Loucy (cell line): ENCODE data around the gene BTBD9.

ENCODE experiments used
- H2AFZ ChIP-seq: fragments of 200-600 bp; sonication (generic); 2 replicates; pipeline ENCODE4 v1.6.0; 2016; ENCODE audit warnings: antibody characterized with exemption, mild to moderate bottlenecking, low read length, moderate library complexity
- H3F3A ChIP-seq: fragments of 200-600 bp; 2 replicates; pipeline ENCODE4 v1.6.0; 2016; ENCODE audit warnings: antibody characterized with exemption, low read depth, mild to moderate bottlenecking
- H3K27me3 ChIP-seq: fragments of 200-600 bp; sonication (generic); 2 replicates; pipeline ENCODE4 v1.6.1; 2014; ENCODE audit warnings: low read length, mild to moderate bottlenecking; ENCODE audit not compliant: insufficient read depth, poor library complexity, severe bottlenecking
- H3K36me3 ChIP-seq: fragments of 200-600 bp; sonication (generic); 2 replicates; pipeline ENCODE4 v1.6.1; 2016; ENCODE audit warnings: low read length; ENCODE audit not compliant: insufficient read depth
- H3K4me1 ChIP-seq: fragments of 200-600 bp; sonication (generic); 2 replicates; pipeline ENCODE4 v1.5.1; 2014; ENCODE audit warnings: low read length, mild to moderate bottlenecking; ENCODE audit not compliant: insufficient read depth, poor library complexity, severe bottlenecking
- H3K4me2 ChIP-seq: fragments of 200-600 bp; sonication (generic); 2 replicates; pipeline ENCODE4 v1.6.0; 2014; ENCODE audit warnings: antibody characterized with exemption, low read length, low read depth, mild to moderate bottlenecking; ENCODE audit not compliant: poor library complexity, severe bottlenecking
- H3K4me3 ChIP-seq: fragments of 200-600 bp; sonication (generic); 2 replicates; pipeline ENCODE4 v1.5.1; 2014; ENCODE audit warnings: low read length, mild to moderate bottlenecking, mixed read lengths; ENCODE audit not compliant: poor library complexity, severe bottlenecking
- H3K79me2 ChIP-seq: fragments of 200-600 bp; sonication (generic); 2 replicates; pipeline ENCODE4 v1.6.1; 2014; ENCODE audit warnings: low read length; ENCODE audit not compliant: insufficient read depth
- H3K9ac ChIP-seq: fragments of 200-600 bp; sonication (generic); 2 replicates; pipeline ENCODE4 v1.6.0; 2014; ENCODE audit warnings: mild to moderate bottlenecking, low read depth, low read length, moderate library complexity; ENCODE audit not compliant: poor library complexity, severe bottlenecking
- H3K9me2 ChIP-seq: fragments of 200-600 bp; sonication (generic); replicated peaks from 2 replicates; pipeline ENCODE4 v1.6.1; 2016; ENCODE audit warnings: low read depth, low read length, mixed read lengths
- H3K9me3 ChIP-seq: fragments of 200-600 bp; sonication (generic); 2 replicates; pipeline ENCODE4 v1.6.1; 2014; ENCODE audit warnings: mild to moderate bottlenecking, antibody characterized with exemption, low read length, low read depth; ENCODE audit not compliant: insufficient read depth
- H4K20me1 ChIP-seq: fragments of 200-600 bp; sonication (generic); 2 replicates; pipeline ENCODE4 v1.6.0; 2014; ENCODE audit warnings: antibody characterized with exemption, low read length, mild to moderate bottlenecking; ENCODE audit not compliant: insufficient read depth, poor library complexity, severe bottlenecking
- EZH2phosphoT487 ChIP-seq: fragments of 200-600 bp; IDR thresholded peaks from 2 replicates; pipeline ENCODE4 v1.6.1; 2018; ENCODE audit warnings: antibody characterized with exemption, mild to moderate bottlenecking, moderate library complexity, borderline replicate concordance
- TF ChIP-seq, protein P1 (sequence below): fragments of 200-600 bp; sonication (generic); conservative IDR thresholded peaks from 2 replicates; pipeline ENCODE4 v1.5.1; 2014; ENCODE audit warnings: mild to moderate bottlenecking, antibody characterized with exemption, low read length

The BTBD9 gene

GRCh38 chr6:38387971-38388370 is 251.8 kb downstream of the BTBD9 start:
- Histone ChIP-seq H3K27me3 (no peaks in the 10 kb centered on the region), H3K4me2 (no peak overlapping the region), H2AFZ (no peak overlapping the region), H3F3A (no peaks in the 10 kb centered on the region; the same call in 1 of the 2 replicates), H3K9me2 (no peaks in the 10 kb centered on the region), H3K9ac (no peak overlapping the region), H3K9me3 (no peaks in the 10 kb centered on the region), H4K20me1 (no peaks in the 10 kb centered on the region), H3K36me3 (no peaks in the 10 kb centered on the region), H3K79me2 (no peaks in the 10 kb centered on the region), H3K4me3 (no peak overlapping the region), H3K4me1 (peaks cover 5% of the 10 kb centered on the region)
- no peak for TF ChIP-seq EZH2phosphoT487
- TF ChIP-seq, protein P1, sequence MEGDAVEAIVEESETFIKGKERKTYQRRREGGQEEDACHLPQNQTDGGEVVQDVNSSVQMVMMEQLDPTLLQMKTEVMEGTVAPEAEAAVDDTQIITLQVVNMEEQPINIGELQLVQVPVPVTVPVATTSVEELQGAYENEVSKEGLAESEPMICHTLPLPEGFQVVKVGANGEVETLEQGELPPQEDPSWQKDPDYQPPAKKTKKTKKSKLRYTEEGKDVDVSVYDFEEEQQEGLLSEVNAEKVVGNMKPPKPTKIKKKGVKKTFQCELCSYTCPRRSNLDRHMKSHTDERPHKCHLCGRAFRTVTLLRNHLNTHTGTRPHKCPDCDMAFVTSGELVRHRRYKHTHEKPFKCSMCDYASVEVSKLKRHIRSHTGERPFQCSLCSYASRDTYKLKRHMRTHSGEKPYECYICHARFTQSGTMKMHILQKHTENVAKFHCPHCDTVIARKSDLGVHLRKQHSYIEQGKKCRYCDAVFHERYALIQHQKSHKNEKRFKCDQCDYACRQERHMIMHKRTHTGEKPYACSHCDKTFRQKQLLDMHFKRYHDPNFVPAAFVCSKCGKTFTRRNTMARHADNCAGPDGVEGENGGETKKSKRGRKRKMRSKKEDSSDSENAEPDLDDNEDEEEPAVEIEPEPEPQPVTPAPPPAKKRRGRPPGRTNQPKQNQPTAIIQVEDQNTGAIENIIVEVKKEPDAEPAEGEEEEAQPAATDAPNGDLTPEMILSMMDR = no peak

DNA sequence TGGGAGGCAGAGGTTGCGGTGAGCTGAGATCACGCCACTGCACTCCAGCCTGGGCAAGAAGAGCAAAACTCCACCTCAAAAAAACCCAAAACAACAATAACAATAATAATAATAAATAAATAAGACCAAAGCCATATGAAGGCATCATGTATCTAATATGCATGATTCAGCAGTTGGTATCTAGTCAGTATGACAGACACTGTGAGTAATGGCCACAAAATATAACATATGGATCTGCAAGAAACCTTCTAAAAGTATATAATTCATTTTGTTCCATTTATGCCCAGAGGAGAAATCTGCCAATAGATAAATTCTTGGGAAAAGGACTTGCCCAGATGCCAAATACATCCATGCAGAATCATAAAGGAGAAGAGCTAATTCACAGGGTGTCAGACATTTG is 252.3 kb downstream of the BTBD9 start:
- Histone ChIP-seq H3F3A (no peaks in the 10 kb centered on the region; the same call in 1 of the 2 replicates), H3K79me2 (no peaks in the 10 kb centered on the region), H4K20me1 (no peaks in the 10 kb centered on the region), H3K9ac (no peak overlapping the region), H3K4me2 (no peak overlapping the region), H3K9me2 (no peaks in the 10 kb centered on the region), H3K4me3 (no peak overlapping the region), H3K9me3 (no peaks in the 10 kb centered on the region), H3K36me3 (no peaks in the 10 kb centered on the region), H2AFZ (no peak overlapping the region), H3K4me1 (peaks cover 5% of the 10 kb centered on the region), H3K27me3 (no peaks in the 10 kb centered on the region)
- TF ChIP-seq, protein P1 = no peak
- no peak for TF ChIP-seq EZH2phosphoT487

GRCh38 chr6:38378801-38379200 is 260.9 kb downstream of the BTBD9 start:
- Histone ChIP-seq H3K9ac (no peak overlapping the region), H4K20me1 (no peaks in the 10 kb centered on the region), H3K27me3 (no peaks in the 10 kb centered on the region), H2AFZ (no peak overlapping the region), H3F3A (no peaks in the 10 kb centered on the region), H3K36me3 (no peaks in the 10 kb centered on the region), H3K9me3 (no peaks in the 10 kb centered on the region), H3K79me2 (no peaks in the 10 kb centered on the region), H3K4me1 (peaks cover 15% of the 10 kb centered on the region), H3K9me2 (no peaks in the 10 kb centered on the region), H3K4me2 (no peak overlapping the region), H3K4me3 (no peak overlapping the region)
- TF ChIP-seq, protein P1 = no peak
- TF ChIP-seq EZH2phosphoT487 = no peak
